ENCODE data around the gene CCDC13. TPM values are rescaled to one million over a fixed set of nuclear protein-coding genes. Genes with fewer than 3 reads are reported as not detected.

CCDC13 gene
- total RNA-seq, 4 donors from 2014 or later, result 1.7 to 1.9 TPM; not detected in 2

DNA sequence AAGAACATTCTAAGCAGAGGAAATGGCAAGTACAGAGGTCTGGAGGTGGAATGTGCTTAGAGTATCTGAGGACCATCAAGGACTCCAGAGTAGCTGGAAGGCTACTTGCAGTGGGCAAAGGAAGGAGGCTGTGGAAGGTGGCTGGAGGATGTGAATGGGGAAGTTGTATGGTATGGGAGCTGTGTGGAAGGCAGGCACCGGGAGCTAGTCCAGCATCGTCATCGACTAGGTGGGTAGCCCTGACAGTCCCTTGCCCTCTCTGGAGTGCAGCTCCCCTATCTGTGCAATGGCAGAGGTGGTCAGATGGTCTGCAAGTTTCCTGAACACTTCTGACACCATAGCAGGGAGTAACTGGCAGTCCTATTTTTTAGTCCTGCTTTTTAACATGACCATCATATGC is 19.3 kb downstream of the CCDC13 start:
- Histone ChIP-seq H3K27me3 (no peaks in the 10 kb centered on the region), H3K36me3 (no peaks in the 10 kb centered on the region), H3K4me1 (no peaks in the 10 kb centered on the region), H3K27ac (no peak overlapping the region), H3K9me3 (no peaks in the 10 kb centered on the region), H3K4me3 (no peak overlapping the region)
- intact Hi-C loops (cut with DNase I; ENCODE audit: low total_unique reads), result no loop called here
- TF ChIP-seq CTCF (IDR thresholded peaks at IDR 0.05) (no peak), POLR2A (IDR thresholded peaks at IDR 0.05) (no peak)
- peak in 1 of 2 donors; percentile 1 for DNase-seq

- Histone ChIP-seq H3K36me3 (no peaks in the 10 kb centered on the region), H3K4me1 (no peaks in the 10 kb centered on the region), H3K27ac (no peak overlapping the region), H3K9me3 (no peaks in the 10 kb centered on the region), H3K27me3 (no peaks in the 10 kb centered on the region), H3K4me3 (no peak overlapping the region)
- TF ChIP-seq CTCF (IDR thresholded peaks at IDR 0.05) (no peak), POLR2A (IDR thresholded peaks at IDR 0.05) (no peak)
- intact Hi-C loops (cut with DNase I; ENCODE audit: low total_unique reads), result no loop called here
- peak in 1 of 2 donors; percentile 0 for DNase-seq
These were observed 20.1 kb downstream of the CCDC13 start for GRCh38 chr3:42752961-42753360.

- H3K4me3 ChIP-seq, result no peak overlapping the region
- DNase-seq, result peak in 1 of 2 donors; percentile 3
- no peaks in the 10 kb centered on the region for H3K27me3 ChIP-seq
- H3K9me3 ChIP-seq, result no peaks in the 10 kb centered on the region
- TF ChIP-seq POLR2A (IDR thresholded peaks at IDR 0.05), result no peak
- no peak for TF ChIP-seq CTCF (IDR thresholded peaks at IDR 0.05)
- no peaks in the 10 kb centered on the region for H3K36me3 ChIP-seq
- no peaks in the 10 kb centered on the region for H3K4me1 ChIP-seq
- intact Hi-C loops (cut with DNase I; ENCODE audit: low total_unique reads), result no loop called here
- no peak overlapping the region for H3K27ac ChIP-seq
These were observed 20.6 kb downstream of the CCDC13 start for GRCh38 chr3:42752441-42752840.

GRCh38 chr3:42751609-42752008 is 21.4 kb downstream of the CCDC13 start:
- no peaks in the 10 kb centered on the region for H3K27me3 ChIP-seq
- no peak overlapping the region for H3K4me3 ChIP-seq
- intact Hi-C loops (cut with DNase I; ENCODE audit: low total_unique reads), result no loop called here
- H3K4me1 ChIP-seq, result peaks cover 0 to 3% of the 10 kb centered on the region in 2 donors
- peak in 1 of 2 donors; percentile 11 for DNase-seq
- no peaks in the 10 kb centered on the region for H3K9me3 ChIP-seq
- TF ChIP-seq POLR2A (IDR thresholded peaks at IDR 0.05), result no peak
- no peak for TF ChIP-seq CTCF (IDR thresholded peaks at IDR 0.05)
- no peaks in the 10 kb centered on the region for H3K36me3 ChIP-seq
- no peak overlapping the region for H3K27ac ChIP-seq

GRCh38 chr3:42750834-42751233 is 22.2 kb downstream of the CCDC13 start:
- intact Hi-C loops (cut with DNase I; ENCODE audit: low total_unique reads), result no loop called here
- no peak for TF ChIP-seq CTCF (IDR thresholded peaks at IDR 0.05)
- no peaks in the 10 kb centered on the region for H3K9me3 ChIP-seq
- peak in 1 of 2 donors; percentile 7 for DNase-seq
- H3K27ac ChIP-seq, result no peak overlapping the region
- no peaks in the 10 kb centered on the region for H3K27me3 ChIP-seq
- H3K4me3 ChIP-seq, result no peak overlapping the region
- peaks cover 0 to 10% of the 10 kb centered on the region in 2 donors for H3K4me1 ChIP-seq
- H3K36me3 ChIP-seq, result no peaks in the 10 kb centered on the region
